ENCODE results near the gene C9orf40.

DNA sequence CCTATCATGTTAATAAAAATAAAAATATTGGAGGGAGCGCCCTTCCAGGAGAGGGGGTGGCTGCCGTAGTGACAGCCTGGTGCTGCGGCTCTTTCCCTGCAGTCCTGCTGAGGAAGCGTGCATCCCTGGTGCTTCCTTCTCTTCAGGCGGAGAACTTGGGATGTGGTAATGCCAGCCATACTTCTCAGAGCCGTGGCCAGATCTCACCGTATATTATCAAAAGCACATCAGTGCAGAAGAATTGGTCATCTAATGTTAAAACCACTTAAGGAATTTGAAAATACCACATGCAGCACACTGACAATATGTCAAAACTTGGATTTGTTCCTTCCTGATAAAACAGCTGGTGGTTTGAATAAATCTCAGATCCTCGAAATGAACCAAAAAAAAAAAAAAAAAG, 17.7 kb downstream of the C9orf40 start:
- TF ChIP-seq, protein P1, sequence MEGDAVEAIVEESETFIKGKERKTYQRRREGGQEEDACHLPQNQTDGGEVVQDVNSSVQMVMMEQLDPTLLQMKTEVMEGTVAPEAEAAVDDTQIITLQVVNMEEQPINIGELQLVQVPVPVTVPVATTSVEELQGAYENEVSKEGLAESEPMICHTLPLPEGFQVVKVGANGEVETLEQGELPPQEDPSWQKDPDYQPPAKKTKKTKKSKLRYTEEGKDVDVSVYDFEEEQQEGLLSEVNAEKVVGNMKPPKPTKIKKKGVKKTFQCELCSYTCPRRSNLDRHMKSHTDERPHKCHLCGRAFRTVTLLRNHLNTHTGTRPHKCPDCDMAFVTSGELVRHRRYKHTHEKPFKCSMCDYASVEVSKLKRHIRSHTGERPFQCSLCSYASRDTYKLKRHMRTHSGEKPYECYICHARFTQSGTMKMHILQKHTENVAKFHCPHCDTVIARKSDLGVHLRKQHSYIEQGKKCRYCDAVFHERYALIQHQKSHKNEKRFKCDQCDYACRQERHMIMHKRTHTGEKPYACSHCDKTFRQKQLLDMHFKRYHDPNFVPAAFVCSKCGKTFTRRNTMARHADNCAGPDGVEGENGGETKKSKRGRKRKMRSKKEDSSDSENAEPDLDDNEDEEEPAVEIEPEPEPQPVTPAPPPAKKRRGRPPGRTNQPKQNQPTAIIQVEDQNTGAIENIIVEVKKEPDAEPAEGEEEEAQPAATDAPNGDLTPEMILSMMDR (IDR thresholded peaks at IDR 0.05; ENCODE audit: low read length) = no peak
- TF ChIP-seq EZH2 (optimal IDR thresholded peaks at IDR 0.05; ENCODE audit: low read depth, low read length) (no peak), EZH2phosphoT487 (IDR thresholded peaks at IDR 0.05; ENCODE audit: low read length) (no peak)
